Motor neuron (in vitro differentiated cells): ENCODE measurements around the gene KLHL8. TPM values are rescaled to one million over a fixed set of nuclear protein-coding genes. Genes with fewer than 3 reads are reported as not detected.

ENCODE experiments used
- ATAC-seq, 8 experiments: fragments of 200-7000 bp; cut with Tn5 transposase; replicated peaks in 6 of 8; 2 replicates each; pipeline ENCODE4 v1.8.0; 2021; ENCODE audit warnings: mild to moderate bottlenecking in 8 of 8, moderate library complexity in 8 of 8
- H3K27ac ChIP-seq, 2 donors: fragments of 250-450 bp; sonication (Bioruptor Pico); 2 replicates each; pipeline ENCODE4 v1.9.0; 2021; ENCODE audit warnings: antibody characterized with exemption in 2 of 2, mild to moderate bottlenecking in 2 of 2, moderate library complexity in 1 of 2
- H3K4me1 ChIP-seq, 2 donors: fragments of 250-450 bp; sonication (Bioruptor Pico); replicated peaks in 1 of 2; 2 replicates each; pipeline ENCODE4 v1.6.1; 2021; ENCODE audit warnings: antibody characterized with exemption in 2 of 2, mild to moderate bottlenecking in 2 of 2, moderate library complexity in 1 of 2
- H3K4me3 ChIP-seq, 5 donors: fragments of 250-450 bp; sonication (Bioruptor Pico); 2 replicates each; pipeline ENCODE4 v1.9.0; 2021; ENCODE audit warnings: antibody characterized with exemption in 5 of 5, mild to moderate bottlenecking in 5 of 5, moderate library complexity in 4 of 5
- WGBS, 10 experiments: fragments of 450-650 bp; shearing (Covaris generic); methylation state at CpG; one replicate each; pipeline ENCODE4 v1.0.0; 2022; 5-methylcytosine and 5-hydroxymethylcytosine counted together
- in situ Hi-C, 9 experiments: fragments of 400-800 bp; cut with MboI; loops; one replicate each; pipeline ENCODE4 v1.15.0; 2021; ENCODE audit warnings: low sequenced_read_pairs in 9 of 9, low pct_unique_long_range_greater_than_20kb in 2 of 9; ENCODE audit not compliant: unreplicated experiment in 9 of 9
- total RNA-seq, 8 experiments: library from RNA; unstranded; fragments of 300-600 nt; gene quantifications; 2 replicates each; pipeline versions ENCODE4 v1.2.3 to v1.2.4, GENCODE V29; 2022

KLHL8 gene
- total RNA-seq, result 10 to 100 TPM in 6 of 8 experiments, 1 to 10 TPM in 2; 4.8 to 17.3 (median 12.7) TPM

DNA sequence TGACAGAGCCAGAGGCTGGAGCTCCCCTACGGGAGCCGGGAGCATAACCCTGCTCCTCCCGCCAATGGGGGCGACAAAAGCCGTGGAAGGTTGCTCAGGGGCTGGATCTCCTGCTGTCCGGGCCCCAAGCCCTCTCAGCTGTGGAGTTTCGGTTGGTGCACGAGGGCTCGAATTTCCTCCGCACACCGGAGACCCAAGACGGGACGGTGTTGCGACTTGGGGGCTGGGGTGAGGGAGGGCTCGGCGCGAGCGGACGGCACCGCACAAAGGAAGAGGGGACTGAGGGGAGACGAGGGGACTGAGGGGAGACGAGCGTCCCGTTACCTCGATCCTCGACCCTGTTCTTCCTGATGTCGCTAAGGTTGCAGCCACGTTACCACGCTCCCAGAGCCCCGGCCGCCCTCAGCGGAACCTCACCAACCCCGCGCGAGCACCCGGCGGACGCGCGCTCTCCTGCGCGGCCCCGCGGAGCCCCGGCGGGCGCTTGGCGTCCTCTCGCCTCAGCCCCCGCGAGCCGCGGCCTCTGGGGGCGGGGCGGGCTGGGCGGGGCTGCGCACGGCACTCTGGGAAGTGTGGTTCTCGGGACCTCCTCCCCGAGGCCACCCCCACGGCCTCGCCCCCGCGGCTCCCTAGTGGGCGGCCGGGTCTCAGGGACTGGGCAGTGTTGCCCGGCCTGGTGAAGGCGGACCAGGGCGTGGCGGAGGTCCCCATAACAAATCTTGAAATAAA, at the start of gene KLHL8:
TSS of gene KLHL8 (minus strand) at position 525 of the 729 bp plus-strand sequence. CDS start 25,079 bp downstream, outside the sequence.
- in situ Hi-C loops, result no loop called here
- H3K4me1 ChIP-seq, result peaks cover 0 to 4% of the 10 kb centered on the region in 2 donors
- peak within 1 kb of the TSS; percentile 72 to 87 for H3K27ac ChIP-seq
- peak; percentile 85 to 92 (median 90) for ATAC-seq
- WGBS, 10 experiments, result 0 to 11% methylated on average over 1 to 3 of the region's 70 CpGs; no CpG with 5 or more reads in 8 of the 10 experiments
- H3K4me3 ChIP-seq, result peak within 1 kb of the TSS; percentile 55 to 90 (median 85)

- H3K4me1 ChIP-seq, result peaks cover 0 to 11% of the 10 kb centered on the region in 2 donors
- H3K27ac ChIP-seq, result no peak overlapping the region
- in situ Hi-C loops, result loop anchor here in 5 of 9 experiments (10.0 to 25.0 kb wide), 4 partner anchors 185 to 575 kb away; partner anchors contain the start of gene MEPE (in 1 of the 5)
- WGBS, 10 experiments, result 25 to 83% (median 32%) methylated on average over 2 to 3 of the region's 3 CpGs; no CpG with 5 or more reads in 1 of the 10 experiments
- ATAC-seq, result peak in 5 of 8 experiments; percentile 48 to 92 (median 67)
- H3K4me3 ChIP-seq, result no peak overlapping the region
Measured at GRCh38 chr4:87270144-87270543, 49.7 kb upstream of the KLHL8 start.

DNA sequence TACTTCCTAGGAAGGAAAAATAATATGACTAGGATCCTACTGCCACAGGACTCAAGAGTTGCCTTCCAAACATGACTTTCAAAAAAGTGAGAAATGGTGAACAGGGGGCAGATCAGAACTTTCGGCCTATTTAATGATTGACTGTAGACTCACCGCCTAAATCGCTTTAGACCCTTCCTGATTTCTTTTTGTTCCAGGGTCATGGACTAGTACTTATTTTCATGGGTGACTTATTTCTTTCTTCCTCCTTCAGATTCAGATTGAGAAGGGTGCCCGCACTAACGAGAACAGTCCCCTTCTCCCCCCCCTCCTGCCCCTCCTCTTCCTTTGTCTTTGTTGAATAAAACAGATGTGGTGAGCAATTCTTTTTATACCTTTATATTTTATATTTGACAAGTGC, 48.0 kb upstream of the KLHL8 start:
- in situ Hi-C loops, result loop anchor here in 3 of 9 experiments (25.0 kb wide), 2 partner anchors 194 to 569 kb away; partner anchors contain the start of gene MEPE (in 1 of the 3)
- H3K27ac ChIP-seq, result no peak overlapping the region
- 4 to 56% (median 40%) methylated on average over 1 to 5 of the region's 5 CpGs; no CpG with 5 or more reads in 2 of the 10 experiments for WGBS, 10 experiments
- H3K4me3 ChIP-seq, result no peak overlapping the region
- H3K4me1 ChIP-seq, result peaks cover 0 to 11% of the 10 kb centered on the region in 2 donors
- no peak for ATAC-seq

DNA sequence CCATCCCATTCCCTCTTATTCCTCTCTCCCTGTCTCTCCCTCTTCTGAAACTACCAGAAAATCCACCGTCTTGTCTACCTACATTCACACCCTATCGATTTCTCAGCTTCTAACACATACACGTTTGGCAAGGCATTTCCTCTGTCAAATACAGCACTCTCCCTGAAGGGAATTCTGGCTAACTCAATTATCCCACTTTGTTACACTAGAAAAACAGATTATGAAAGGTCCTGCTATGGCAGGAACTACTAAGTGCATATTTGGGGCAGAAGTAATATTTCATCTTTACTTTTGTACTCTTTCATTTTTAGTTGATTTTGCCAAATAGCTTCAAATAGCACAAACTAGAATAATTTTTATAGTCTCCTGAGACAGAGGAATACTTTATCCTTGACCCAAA, 46.6 kb upstream of the KLHL8 start:
- in situ Hi-C loops, result loop anchor here in 3 of 9 experiments (25.0 kb wide), 2 partner anchors 195 to 570 kb away; partner anchors contain the start of gene MEPE (in 1 of the 3)
- Histone ChIP-seq H3K4me3 (no peak overlapping the region), H3K4me1 (peaks cover 0 to 11% of the 10 kb centered on the region in 2 donors), H3K27ac (no peak overlapping the region)
- ATAC-seq, result no peak
- WGBS, 10 experiments, result 17 to 100% (median 73%) methylated on average over 1 to 3 of the region's 3 CpGs; no CpG with 5 or more reads in 1 of the 10 experiments

DNA sequence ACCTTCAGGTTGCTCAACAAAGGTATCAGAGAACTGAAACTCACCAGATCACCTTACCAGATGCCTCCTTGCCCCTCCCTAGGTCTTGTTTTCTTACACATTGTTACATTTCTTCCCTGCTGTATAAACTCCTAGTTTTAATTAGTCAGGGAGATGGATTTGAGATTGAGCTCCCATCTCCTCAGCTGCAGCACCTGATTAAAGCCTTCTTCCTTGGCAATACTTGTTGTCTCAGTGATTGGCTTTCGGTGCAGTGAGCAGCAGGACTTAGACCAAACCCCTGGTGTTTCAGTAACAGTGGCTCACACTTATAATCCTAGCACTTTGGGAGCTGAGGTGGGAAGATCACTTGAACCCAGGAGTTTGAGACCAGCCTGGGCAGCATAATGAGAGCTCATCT, 42.5 kb upstream of the KLHL8 start:
- no peak for ATAC-seq
- 89 to 100% (median 100%) methylated on average over 1 of the region's 1 CpG; no CpG with 5 or more reads in 7 of the 10 experiments for WGBS, 10 experiments
- Histone ChIP-seq H3K4me3 (no peak overlapping the region), H3K27ac (no peak overlapping the region), H3K4me1 (peaks cover 0 to 4% of the 10 kb centered on the region in 2 donors)
- in situ Hi-C loops, result loop anchor here in 3 of 9 experiments (25.0 kb wide), 2 partner anchors 199 to 574 kb away; partner anchors contain the start of gene MEPE (in 1 of the 3)

DNA sequence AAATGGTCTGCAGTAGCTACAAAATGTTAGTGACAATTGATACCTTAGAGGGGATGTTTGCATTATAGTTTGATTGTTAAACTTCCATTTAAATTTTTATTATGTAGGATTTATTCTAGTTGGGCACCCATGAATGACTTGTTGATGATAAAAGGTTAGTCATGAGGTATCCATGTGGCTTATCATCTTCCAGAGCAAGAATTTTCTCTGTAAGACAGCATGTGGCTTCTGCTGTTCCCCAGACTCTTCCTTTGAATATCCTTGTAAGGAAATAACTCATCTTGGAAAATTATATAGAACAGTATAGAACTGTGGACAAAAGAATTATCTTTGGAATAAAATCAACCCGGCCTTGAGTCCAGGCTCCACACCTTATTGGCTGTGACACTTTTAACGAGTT, 40.1 kb upstream of the KLHL8 start:
- ATAC-seq, result no peak
- Histone ChIP-seq H3K27ac (no peak overlapping the region), H3K4me1 (no peaks in the 10 kb centered on the region), H3K4me3 (no peak overlapping the region)
- in situ Hi-C loops, result loop anchor here in 3 of 9 experiments (25.0 kb wide), 2 partner anchors 202 to 577 kb away; partner anchors contain the start of gene MEPE (in 1 of the 3)
- 75 to 100% (median 98%) methylated on average over 1 to 2 of the region's 2 CpGs; no CpG with 5 or more reads in 2 of the 10 experiments for WGBS, 10 experiments

- no peaks in the 10 kb centered on the region for H3K4me1 ChIP-seq
- no peak for ATAC-seq
- H3K4me3 ChIP-seq, result no peak overlapping the region
- H3K27ac ChIP-seq, result no peak overlapping the region
- WGBS, 10 experiments, result 72 to 100% (median 92%) methylated on average over 1 to 2 of the region's 2 CpGs; no CpG with 5 or more reads in 1 of the 10 experiments
- in situ Hi-C loops, result loop anchor here in 3 of 9 experiments (25.0 kb wide), 2 partner anchors 204 to 579 kb away; partner anchors contain the start of gene MEPE (in 1 of the 3)
Measured at GRCh38 chr4:87258677-87259076, 38.3 kb upstream of the KLHL8 start.

- in situ Hi-C loops, result loop anchor here in 3 of 9 experiments (25.0 kb wide), 2 partner anchors 205 to 580 kb away; partner anchors contain the start of gene MEPE (in 1 of the 3)
- H3K4me3 ChIP-seq, result no peak overlapping the region
- no peaks in the 10 kb centered on the region for H3K4me1 ChIP-seq
Measured at GRCh38 chr4:87257523-87257922, 37.1 kb upstream of the KLHL8 start.

GRCh38 chr4:87255755-87256154, 35.3 kb upstream of the KLHL8 start:
- in situ Hi-C loops, result loop anchor here in 3 of 9 experiments (25.0 kb wide), 2 partner anchors 207 to 582 kb away; partner anchors contain the start of gene MEPE (in 1 of the 3)
- Histone ChIP-seq H3K4me1 (no peaks in the 10 kb centered on the region), H3K4me3 (no peak overlapping the region), H3K27ac (no peak overlapping the region)
- WGBS, 10 experiments, result 67 to 100% (median 95%) methylated on average over 1 of the region's 1 CpG
- ATAC-seq, result no peak

More at GRCh38 chr4:87257523-87257922, 37.1 kb upstream of the KLHL8 start:
- ATAC-seq, result peak in 1 of 8 experiments; percentile 59
- WGBS, 10 experiments, result 0 to 80% (median 71%) methylated on average over 1 to 3 of the region's 3 CpGs; no CpG with 5 or more reads in 4 of the 10 experiments
- H3K27ac ChIP-seq, result no peak overlapping the region

DNA sequence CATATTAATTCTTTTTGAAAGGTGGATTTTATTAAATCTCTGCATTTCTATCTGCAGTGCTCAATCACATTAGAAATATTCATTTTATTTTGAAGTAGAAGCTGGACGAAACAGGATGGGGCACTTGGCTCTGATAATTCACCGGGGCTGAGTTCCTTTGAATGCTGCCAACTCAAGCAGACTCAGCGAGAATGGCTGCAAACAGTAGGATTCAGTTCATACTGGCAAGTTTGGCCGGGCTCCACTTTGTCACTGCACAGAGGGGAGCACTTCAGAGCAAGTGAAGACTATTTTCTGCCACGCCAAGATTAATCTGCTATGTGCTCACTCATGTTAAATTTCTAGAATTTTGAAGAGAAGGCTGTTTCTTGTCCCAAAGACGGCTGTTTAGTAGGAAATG, 30.7 kb upstream of the KLHL8 start:
- WGBS, 10 experiments, result 9 to 86% (median 65%) methylated on average over 1 to 6 of the region's 6 CpGs; no CpG with 5 or more reads in 1 of the 10 experiments
- H3K4me3 ChIP-seq, result no peak overlapping the region
- H3K27ac ChIP-seq, result no peak overlapping the region
- H3K4me1 ChIP-seq, result no peaks in the 10 kb centered on the region
- ATAC-seq, result peak in 3 of 8 experiments; percentile 47 to 92 (median 67)
- in situ Hi-C loops, result loop anchor here in 3 of 9 experiments (25.0 kb wide), 2 partner anchors 211 to 586 kb away; partner anchors contain the start of gene MEPE (in 1 of the 3)

DNA sequence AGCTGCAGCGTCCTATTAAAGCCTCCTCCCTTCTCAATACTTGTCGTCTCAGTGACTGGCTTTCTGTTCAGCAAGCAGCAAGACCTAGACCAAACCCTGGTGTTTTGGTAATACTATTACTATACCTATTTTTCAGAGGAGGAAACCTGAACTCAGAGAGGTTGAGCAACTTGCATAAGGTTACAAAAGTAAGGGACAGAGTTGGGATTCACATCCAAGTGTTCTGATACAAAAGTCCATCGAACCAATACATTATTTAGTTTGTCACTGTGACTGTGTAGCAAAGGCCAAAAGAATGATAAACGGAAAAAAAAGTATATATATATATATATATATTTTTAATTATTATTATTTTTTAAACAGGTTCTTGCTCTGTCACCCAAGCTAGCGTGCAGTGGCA, 29.9 kb upstream of the KLHL8 start:
- Histone ChIP-seq H3K27ac (no peak overlapping the region), H3K4me3 (no peak overlapping the region), H3K4me1 (no peaks in the 10 kb centered on the region)
- in situ Hi-C loops, result loop anchor here in 3 of 9 experiments (25.0 kb wide), 2 partner anchors 212 to 587 kb away; partner anchors contain the start of gene MEPE (in 1 of the 3)
- ATAC-seq, result no peak
- 69 to 100% (median 100%) methylated on average over 1 to 5 of the region's 5 CpGs for WGBS, 10 experiments

- no peaks in the 10 kb centered on the region for H3K4me1 ChIP-seq
- WGBS, 10 experiments, result 5 to 82% (median 59%) methylated on average over 1 to 2 of the region's 2 CpGs
- no peak overlapping the region for H3K27ac ChIP-seq
- no peak for ATAC-seq
- in situ Hi-C loops, result loop anchor here in 6 of 9 experiments (25.0 kb wide), 4 partner anchors 213 to 588 kb away; partner anchors contain the start of genes AFF1 (in 2 of the 6) and MEPE (in 1 of the 6)
- H3K4me3 ChIP-seq, result no peak overlapping the region
Measured at GRCh38 chr4:87249332-87250019, 29.1 kb upstream of the KLHL8 start.
